Stimulated activated CD8-positive, alpha-beta memory T cell treated with anti-CD3 and anti-CD28 coated beads, Interleukin-4, amount 100 ng/mL, for 1 hour (primary cell): Measurements from ENCODE around the gene OPTC.
A peak's percentile ranks its signal among the peaks of the same experiment; 100 is the strongest.

Source experiments
- DNase-seq, 2 donors: peaks; one replicate each; pipeline ENCODE4 v3.0.0-alpha.2; 2020; ENCODE audit warnings: low read depth in 2 of 2, low spot score in 1 of 2

Gene OPTC

DNA sequence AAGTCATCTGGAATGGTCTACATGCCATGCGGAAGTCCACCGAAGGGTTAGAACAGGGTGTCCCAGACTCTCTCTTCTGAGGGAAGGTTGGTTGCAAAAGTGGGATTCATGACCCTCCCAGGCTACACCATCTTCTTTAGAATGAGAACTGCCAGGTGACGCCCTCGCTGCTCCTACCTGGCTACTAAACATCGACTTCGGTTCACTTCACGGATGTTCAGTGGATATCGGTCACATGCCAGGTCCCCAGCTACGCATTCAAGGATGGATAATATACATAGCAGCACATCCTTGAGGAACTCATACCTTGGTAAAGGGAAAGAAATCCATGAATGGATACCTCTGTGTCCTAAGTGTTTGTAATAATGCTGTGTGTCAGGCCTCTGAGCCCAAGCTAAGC is 3.3 kb upstream of the OPTC start:
- no peak for DNase-seq

DNA sequence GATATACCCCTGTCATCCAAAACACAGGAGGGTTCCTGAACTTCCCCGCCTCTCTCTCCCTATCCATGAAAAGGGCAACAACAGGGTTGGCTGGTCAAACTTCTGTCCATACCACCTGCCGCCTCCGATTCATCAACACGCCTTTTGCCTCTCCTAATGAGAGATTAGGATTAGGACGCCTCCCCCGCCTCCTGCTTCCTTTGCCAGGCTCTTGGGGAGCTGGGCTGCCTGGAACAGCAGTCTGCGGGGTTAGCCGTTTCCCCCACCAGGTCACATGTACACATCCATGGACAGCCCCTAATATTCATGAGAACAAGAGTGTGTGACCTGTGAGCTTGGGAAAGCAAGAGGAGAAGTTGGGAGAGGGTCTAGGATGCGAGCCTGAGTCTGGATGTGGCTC is 2.3 kb upstream of the OPTC start:
- DNase-seq: no peak

DNA sequence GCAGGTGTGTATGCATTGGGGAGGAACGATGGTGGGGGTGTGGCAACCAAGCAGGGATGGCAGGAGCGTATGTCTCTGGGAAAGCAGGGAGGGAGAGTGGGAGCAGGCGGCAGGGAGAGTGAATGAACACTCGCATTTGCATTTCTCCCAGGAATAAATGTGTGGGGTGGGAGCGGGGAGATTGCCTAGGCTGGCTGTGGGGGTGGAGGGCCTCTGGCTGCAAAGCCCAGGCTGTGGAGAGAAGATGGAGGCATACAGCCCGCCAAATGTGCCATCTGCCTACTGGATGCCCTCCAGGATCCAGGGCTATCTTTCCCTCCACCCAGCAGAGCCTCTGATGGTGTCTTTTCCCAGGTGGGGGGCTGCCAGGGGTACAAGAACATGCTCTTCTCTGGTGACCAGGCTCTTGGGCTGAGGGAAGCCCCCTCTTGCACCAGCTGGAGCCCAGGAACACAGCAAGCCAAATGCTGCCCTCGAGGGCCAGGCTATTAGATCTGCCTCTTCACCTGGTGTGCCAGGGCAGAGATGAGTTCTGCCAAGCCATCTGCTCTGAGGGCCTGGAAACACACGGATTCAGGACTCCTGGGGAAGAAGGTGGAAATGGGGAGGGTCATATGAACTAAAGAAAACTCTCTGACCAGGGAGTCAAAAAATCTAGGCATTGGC is 1.7 kb upstream of the OPTC start:
- no peak for DNase-seq

DNA sequence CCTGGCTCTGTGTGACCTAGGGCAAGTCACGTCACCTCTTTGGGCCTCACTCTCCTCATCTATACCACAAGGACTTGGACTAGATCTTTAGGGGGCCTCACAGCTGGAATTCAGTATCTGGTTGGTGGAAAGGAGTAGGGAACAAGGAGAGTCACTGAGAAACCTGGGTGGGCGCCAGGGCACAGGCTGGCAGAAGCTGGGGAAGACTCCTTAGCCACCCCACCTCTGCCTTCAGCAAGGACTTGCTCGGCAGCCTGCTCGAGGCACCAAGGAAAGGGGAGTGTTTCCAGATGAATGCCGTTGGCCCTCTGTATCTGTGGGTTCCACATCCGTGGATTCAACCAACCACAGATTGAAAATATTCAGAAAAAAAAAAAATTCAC is 1.2 kb upstream of the OPTC start:
- DNase-seq: no peak

DNA sequence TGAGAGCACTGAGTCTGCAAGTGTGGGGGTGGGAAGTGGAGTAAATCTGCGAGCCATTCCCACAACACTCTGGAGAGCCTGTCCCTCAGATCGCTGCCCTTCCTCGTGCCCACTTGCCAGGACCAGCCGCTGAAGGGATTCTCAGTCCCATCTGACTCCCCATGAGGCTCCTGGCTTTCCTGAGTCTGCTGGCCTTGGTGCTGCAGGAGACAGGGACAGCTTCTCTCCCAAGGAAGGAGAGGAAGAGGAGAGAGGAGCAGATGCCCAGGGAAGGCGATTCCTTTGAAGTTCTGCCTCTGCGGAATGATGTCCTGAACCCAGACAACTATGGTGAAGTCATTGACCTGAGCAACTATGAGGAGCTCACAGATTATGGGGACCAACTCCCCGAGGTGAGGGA is 1.9 kb downstream of the OPTC start:
- no peak for DNase-seq

DNA sequence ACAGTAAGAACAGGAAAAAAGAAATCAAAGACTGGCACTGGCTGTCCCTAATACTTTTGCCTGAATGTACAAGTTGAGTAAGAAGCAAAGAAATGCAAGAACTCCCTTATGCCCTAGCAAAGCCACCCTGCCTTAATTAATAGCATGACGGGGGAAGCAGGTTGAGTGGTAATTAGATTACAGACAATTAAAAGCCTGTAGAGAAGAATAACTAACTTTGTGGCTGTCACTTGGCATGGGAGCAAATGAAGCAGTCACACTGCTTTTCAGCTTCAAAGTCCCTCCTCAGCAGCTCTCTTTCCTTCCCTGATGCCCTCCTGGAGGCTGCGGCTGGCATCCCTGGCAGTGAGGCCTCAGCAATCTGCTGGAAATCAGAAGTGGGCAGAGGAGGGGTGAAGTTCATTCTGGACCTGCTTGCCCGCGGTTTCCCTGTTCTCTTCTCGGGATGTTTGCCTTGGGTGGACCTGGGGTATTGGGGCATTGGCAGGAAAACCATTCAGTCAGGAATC is 3.4 kb downstream of the OPTC start:
- no peak for DNase-seq

DNA sequence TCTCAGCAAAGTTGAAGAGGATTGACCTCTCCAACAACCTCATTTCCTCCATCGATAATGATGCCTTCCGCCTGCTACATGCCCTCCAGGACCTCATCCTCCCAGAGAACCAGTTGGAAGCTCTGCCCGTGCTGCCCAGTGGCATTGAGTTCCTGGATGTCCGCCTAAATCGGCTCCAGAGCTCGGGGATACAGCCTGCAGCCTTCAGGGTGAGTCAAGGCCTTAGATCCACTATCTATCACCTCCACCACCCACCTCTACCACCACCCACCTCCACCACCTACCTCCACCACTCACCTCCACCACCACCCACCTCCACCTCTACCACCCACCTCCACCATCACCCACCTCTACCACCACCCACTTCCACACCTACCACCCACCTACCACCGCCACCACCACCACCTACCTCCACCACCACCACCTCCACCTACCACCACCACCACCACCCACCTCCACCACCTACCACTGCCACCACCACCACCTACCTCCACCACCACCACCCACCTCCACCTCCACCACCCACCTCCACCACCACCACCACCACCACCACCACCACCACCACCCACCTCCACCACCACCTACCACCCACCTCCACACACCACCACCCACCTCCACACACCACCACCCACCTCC is 5.8 kb downstream of the OPTC start:
- no peak for DNase-seq

DNA sequence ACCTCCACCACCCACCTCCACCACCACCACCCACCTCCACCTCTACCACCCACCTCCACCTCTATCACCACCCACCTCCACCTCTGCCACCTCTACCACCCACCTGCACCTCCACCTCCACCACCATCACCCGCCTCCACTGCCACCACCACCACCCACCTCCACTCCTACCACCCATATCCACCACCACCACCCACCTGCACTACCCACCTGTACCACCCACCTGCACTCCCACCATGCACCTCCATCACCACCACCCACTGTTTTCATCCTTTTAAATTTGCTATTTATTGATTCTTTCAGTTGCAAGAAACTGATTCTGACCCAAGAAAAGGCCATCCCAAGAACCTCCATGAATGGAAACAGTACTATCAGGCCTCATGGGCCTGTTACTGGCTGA is 6.3 kb downstream of the OPTC start:
- no peak for DNase-seq

DNA sequence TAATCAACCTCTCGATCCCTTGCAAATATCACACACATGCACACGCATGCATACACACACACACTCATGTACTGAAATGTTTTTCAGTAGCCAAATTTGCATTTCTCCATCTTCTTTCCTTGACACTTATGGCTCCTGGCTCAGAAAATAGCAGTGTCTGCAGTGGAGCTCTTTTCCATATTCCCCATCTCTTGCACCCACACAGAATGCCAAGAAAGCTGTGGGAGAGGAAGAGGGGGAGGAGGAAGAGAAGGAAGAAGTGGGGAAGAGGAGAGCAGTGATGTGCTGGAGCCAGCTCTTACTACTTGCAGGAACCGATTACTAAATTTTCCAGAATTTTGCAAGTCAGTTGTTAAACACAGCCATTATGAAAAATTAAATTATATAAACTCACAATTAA is 9.9 kb downstream of the OPTC start:
- no peak for DNase-seq

DNA sequence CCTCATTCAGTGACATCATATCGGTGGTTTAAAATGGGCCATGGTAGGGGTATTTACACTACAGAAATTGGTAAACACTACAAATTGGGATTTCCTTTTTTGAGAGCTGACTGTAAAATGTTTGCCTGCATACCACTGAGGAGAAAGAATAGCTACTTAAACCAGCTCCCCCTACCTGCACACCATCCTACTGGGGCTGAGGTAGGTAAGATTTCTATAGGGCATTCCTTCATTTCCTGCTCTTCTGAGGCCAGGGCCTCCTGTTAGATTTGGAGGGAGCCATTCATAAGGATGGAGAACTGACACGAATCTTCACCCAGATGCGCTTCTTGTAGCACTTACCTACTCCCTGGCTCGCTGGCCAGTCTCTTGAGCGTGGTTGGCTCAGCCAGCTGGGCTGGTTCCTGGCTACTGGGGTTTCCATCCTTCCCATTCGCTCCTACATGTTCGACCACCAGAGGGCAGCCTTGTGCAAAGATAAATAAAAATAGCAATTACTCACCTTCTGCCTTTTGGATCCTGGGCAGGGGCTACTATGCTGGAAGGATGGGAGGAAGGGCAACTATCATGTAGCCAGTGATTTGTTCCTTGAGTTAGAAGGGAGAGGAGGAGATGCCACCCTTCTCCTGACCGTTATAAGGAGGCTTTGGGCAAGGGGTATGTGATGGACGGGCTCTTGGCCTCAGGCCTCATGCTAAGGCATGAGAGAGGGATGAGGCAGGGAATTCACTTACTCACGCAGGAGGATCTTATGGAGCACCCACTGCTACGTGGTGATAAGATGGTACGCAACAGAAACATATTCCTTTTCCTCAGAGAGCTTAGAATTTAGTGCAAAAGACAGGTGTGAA is 10.7 kb downstream of the OPTC start:
- peak; percentile 55 for DNase-seq

DNA sequence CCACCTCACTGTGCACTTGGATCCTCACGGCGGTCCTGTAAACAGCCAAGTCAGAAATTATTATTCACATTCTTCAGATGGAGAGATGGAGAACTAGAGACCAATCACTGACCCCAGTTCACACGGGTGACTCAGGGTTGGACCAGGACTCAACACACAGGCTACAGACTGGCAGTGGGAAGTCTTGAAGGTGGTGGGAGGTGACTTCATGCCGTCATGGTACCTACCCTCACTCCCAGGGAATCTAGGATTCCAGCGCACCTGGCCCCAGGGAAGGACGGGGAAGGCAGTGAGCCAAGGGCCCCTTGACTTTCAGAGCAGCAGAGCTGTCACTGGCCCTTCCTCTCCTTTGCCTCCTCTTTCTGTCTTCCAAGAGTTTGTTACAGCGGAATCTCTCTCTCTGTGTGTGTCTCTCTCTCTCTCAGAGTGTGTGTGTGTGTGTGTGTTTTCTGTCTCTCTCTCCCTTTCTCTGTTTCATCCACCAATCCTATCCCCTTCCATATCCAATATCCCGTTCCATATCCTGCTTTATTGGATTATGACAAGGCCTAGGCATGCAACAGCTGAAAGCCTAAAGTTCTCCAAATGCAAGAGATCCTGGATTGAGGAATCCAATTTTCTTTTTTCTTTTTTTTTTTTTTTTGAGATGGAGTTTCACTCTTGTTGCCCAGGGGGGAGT is 11.7 kb downstream of the OPTC start:
- no peak for DNase-seq

DNA sequence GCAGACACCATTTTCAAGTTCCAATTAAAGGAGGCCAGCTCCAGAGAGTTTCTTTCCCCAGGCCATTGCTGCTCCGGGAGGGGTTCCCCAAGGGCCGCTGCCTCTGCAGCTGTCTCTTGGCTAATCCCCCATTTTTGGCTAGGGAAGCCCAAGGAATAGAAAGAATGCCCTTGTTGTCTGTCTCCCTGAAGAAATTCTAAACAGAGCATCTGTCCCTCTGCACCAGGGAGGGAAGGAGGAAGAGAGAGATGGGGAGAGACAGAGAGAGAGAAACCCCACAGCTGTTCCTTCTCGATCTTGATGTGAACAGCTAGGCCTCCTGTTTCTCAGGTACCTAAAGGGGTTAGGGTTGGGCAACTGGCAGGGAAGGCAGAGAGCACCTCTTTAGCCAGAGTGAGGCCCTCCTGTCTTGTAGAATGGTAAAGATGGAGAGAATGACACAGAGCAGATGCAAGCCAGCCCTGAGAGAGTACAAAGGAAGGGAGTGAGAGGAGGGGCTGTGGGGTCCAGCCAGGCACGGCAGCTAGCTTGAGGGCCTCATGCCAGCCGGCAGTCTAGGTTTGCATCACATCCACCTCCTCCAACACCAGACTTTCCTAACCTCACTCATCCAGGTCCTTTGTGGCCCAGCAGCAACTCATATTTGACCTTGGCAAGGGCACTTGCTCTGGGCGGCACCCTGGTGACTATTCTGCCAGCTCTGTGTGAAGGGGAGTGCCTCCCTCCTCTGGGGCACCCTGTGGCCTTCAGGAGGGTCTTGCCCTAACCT is 13.1 kb downstream of the OPTC start:
- DNase-seq: no peak

DNA sequence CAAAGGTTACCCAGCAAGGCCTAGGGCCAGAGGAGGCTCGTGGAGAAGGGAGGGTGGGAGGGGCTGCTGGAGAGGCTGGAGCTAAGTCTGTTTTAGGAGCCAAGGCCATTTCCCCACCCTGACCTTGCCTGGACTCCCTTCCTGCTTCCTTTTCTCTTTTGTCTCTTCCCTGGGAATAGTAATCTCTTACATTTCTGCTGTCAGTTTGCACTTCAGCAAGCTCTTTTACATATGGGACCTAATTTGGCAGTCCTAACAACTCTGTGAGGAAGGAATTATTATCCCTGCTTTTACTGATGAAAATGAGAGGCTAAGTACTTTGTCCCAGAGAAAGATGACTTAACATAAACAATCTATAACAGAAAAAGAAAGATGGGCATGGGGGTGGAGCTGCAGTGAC is 13.8 kb downstream of the OPTC start:
- DNase-seq: no peak

DNA sequence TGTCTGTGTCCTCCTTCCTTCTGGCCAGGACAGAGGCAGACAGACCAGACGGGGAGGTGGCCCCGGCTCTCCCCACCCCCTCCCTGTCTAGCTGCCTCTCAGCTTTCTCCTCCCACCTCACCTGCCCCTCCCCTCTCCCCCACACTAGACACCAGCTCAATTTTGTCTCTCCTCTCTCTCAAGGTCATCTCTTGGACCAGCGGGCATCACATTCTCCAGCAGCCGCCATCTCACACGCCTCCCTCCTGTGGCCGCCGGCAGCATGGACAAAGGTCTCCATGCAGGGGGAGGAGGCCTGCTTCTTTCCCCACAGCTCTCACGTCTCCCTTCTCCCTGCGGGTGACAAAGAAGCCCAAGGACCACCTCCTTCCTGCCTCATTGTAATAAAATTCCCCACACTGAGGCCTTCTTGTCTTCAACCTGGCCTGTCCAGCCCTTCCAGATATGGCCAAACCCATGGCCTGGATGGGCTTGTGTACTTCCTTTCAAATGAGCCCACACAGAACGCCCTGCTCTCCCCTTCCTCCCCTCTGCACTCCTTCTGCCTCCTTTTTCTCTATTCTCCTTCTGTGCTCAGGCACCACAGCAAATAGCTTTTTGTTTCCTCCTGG is 14.6 kb downstream of the OPTC start:
- no peak for DNase-seq

DNA sequence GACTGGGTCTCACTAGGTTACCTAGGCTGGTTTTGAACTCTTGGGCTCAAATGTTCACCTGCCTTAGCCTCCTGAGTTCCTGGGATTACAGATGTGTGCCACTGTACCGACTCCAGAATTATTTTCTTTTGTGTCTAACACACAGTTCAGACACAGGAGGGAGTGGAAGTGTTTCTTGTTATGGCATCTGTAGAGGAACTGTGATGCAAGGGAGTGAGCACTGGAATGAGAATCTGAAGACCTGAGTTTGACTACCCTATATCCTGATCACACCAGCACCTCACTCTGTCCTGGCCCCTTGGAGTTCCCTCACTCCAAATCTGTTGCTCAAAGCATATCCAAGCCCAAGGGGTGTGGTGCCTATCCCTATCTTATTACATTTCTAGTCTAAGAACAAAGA is 15.2 kb downstream of the OPTC start:
- no peak for DNase-seq

DNA sequence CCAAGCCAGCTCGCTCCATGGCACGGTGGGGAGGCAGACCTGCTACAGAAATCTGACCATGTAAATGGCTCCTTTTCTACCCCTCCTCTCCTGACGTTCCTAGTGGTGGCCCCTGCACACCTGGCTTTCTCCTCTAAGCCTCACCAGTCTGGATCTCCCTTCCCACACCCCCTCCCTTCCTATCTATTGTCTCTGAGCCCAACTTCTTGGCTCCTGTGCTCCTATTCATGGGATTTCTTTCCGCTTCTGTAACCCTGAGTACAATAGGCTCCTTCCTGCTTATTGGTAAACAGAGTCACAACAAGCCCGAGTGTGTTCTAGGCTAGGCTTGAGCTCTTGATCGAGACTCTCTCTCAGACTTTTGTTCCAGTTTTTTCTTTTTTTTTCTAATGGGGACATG is 17.6 kb downstream of the OPTC start:
- DNase-seq: no peak

DNA sequence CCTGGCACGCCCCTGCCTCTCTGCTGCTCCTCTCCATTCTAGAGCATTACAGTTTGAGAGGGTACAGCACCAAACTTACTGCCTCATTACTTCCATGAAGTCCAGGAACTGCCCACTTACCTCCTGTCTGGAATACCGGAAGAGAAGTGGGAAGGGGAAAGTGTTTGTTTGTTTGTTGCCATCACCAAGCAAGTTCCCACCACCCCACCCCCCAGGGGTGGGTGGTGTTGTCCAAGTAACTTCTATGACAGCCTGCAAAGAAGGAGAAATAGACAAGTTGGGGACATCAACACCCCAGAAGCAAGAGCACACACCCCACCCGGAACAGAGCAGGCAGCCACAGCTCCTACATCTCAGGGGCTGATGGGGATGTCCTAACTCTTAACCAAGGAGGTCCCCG is 18.0 kb downstream of the OPTC start:
- no peak for DNase-seq

DNA sequence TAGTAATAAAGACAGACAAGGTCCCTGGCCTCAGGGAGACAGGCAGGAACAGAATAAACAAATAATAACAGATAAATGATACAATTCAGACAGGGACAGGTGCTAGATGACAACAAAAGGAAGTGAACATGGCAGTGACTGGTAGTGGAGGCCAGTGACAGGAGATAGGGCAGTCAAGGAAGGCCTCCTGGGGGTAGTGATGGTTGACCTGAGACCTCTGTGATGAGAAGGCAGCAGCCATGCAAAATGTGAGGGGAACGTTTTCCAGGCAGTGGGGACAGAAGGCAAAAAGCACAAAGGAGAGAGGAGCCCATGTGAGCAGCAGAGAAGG is 18.5 kb downstream of the OPTC start:
- DNase-seq: no peak

DNA sequence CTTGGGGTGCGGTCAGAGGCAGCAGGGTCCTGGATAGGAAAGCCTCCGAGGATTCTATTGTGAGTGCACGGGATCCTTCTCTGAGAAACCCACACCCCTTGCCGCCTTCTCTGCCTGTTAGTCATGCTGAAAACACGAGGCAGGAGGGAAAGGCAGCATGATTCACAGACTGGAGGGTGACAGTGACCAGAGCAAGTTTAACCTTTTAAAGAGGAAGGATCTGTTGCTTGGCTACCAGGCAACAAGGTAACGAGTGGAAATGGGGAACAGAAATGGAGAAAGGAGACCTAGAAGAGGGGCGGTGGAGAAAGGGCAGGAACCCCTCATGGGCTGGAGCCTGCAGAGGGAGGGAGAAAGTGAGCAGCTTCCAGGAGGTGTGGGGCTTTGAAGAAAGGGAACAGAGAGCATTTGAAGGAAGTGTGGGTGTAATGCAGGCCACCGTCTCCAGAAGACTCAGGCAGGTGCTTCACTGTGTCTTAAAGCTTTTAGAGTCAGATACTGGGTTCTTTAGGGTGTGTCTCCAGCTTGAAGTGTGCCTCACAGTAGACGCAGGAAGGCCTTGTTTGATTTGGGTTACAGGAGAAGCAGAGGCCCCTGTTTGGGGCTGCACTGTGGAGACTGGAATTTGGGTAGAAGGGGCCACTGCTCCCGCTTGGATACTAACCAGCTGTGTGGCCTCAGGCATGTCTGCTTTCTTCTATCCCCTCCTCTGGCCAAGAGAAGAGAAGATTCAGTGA is 19.1 kb downstream of the OPTC start:
- no peak for DNase-seq

DNA sequence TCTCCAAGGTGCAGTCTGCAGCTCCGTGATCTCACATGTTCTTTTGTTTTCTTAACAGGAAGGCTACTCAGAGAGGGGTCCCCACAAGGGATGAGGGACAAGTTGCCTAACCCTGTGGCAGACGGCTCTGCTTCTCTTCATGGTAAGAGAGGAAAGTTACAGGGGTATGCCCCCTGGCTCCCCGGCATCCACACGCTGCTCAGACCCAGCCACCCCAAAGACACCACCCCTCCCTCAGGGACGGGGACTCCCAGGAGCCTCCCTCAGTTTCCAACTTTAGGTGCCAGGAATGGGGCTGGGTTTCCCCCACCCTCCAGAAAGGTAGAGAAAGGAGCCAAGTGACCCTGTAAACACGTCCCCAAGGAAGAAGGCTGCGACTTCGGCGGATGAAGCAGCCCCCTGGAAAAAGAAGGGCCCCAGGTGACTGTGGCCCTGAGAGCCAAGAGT is 19.7 kb downstream of the OPTC start:
- no peak for DNase-seq
